RWPE1 (cell line): ENCODE data around the gene OVCH2.
A peak's percentile ranks its signal among the peaks of the same experiment; 100 is the strongest.

Experiments
- CTCF ChIA-PET: fragments of 350-600 bp; sonication (Branson Sonifier 250); formaldehyde crosslinking; extraction: SDS; loops from one replicate; lab custom pipeline; 2021; lab: Yijun Ruan, JAX
- POLR2A ChIA-PET: fragments of 400-600 bp; formaldehyde crosslinking; extraction: SDS; loops from one replicate; lab custom pipeline; 2020; ENCODE audit warnings: antibody characterized with exemption; ENCODE audit not compliant: low non-redundant PET; lab: Yijun Ruan, JAX
- DNase-seq: peaks from one replicate; pipeline ENCODE4 v3.0.0; 2012; ENCODE audit warnings: low spot score
- H3K27ac ChIP-seq: fragments of 450-650 bp; 2 replicates; pipeline ENCODE4 v1.5.1; 2017
- TF ChIP-seq, protein P1 (sequence below): fragments of 450-650 bp; conservative IDR thresholded peaks from 2 replicates; pipeline ENCODE4 v1.5.1; 2017; ENCODE audit warnings: low read depth, mild to moderate bottlenecking

The OVCH2 gene

DNA sequence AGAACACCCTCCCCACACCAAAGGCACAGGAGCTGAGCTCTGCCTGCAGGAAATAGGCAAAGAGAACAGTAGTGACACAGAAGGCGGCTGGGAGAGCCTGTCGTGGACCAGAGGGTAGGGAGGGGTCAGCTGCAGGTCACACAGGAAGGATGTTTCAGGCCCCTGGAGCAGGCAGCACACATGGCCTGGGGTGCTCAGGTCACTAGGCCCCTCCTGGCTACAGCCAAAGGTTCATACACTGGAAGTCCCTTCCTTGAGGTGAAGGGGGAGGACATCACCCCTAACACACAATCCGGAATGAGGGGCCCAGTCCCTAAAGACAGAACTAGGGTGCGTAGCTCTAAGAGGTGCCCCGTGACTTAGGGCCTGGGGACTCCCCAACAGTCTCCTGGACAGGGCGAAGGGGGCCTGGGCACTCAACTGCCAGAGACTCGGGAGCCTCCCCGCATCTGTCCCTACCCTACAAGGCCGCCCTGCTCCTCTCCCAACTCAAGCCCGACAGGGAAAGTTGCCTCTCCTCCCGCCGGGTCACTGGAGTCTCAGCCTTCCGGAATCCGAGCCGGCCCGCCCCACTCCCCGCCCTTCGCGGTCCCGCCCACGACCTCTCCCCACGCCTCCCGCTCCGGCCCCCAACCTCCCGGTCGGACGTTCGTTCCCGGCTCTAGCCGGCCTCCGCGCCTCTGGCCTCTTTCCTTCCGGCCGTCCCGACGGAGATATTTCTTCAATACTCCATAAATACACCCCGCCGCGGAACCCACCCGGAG, 33.1 kb downstream of the OVCH2 start, which contains the start of gene CYB5R2:
CYB5R2 (minus strand) TSS at position 541 of the 764 bp plus-strand sequence. CDS start 675 bp downstream, outside the sequence.
- TF ChIP-seq, protein P1, sequence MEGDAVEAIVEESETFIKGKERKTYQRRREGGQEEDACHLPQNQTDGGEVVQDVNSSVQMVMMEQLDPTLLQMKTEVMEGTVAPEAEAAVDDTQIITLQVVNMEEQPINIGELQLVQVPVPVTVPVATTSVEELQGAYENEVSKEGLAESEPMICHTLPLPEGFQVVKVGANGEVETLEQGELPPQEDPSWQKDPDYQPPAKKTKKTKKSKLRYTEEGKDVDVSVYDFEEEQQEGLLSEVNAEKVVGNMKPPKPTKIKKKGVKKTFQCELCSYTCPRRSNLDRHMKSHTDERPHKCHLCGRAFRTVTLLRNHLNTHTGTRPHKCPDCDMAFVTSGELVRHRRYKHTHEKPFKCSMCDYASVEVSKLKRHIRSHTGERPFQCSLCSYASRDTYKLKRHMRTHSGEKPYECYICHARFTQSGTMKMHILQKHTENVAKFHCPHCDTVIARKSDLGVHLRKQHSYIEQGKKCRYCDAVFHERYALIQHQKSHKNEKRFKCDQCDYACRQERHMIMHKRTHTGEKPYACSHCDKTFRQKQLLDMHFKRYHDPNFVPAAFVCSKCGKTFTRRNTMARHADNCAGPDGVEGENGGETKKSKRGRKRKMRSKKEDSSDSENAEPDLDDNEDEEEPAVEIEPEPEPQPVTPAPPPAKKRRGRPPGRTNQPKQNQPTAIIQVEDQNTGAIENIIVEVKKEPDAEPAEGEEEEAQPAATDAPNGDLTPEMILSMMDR, result no peak
- ChIA-PET CTCF (interaction anchor here (0.6 to 1.5 kb wide), 3 partner anchors 8 to 101 kb away, joined by 3 to 6 read pairs (median 5); no protein-coding TSS in a partner anchor), POLR2A (no interaction called here)
- no peak within 1 kb of the TSS for H3K27ac ChIP-seq
- DNase-seq, result peak; percentile 51

DNA sequence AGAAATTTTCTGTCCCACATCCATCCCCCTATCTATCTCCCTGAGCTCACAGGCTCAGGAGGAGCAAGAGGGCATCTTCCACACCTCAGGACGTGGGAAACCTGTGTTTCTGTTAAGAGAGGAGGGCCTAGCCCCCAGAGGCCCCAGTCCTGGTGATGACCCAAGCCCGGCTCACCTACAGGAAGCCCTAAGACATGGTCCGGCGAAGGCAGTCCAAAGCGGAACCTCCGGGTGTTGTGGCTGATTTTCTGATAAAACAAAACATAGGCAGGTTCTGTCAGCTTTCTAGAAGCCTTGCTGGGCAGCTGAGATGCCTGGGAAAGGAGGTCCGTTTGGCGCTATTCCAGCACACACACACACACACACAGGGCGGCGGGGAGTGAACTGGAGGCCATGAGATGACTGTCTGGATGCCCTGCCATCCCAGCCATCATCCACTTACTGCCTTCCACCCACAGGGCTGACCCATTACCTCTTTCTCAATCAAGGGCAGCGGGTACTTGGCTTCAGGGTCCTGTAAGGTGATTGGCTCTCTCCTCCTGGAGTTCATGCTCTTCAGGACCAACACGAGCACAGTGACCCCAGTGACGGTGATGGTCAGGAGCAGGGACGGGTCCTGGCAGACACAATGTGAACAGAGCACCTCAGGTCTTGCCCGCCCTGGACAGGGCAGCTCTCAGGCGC, 33.9 kb downstream of the OVCH2 start:
- TF ChIP-seq, protein P1, result no peak
- DNase-seq, result no peak
- POLR2A ChIA-PET, result no interaction called here
- H3K27ac ChIP-seq, result no peak overlapping the region
- CTCF ChIA-PET, result interaction anchor here (1.3 to 1.5 kb wide), 2 partner anchors 7 to 101 kb away, joined by 3 to 6 read pairs; no protein-coding TSS in a partner anchor

DNA sequence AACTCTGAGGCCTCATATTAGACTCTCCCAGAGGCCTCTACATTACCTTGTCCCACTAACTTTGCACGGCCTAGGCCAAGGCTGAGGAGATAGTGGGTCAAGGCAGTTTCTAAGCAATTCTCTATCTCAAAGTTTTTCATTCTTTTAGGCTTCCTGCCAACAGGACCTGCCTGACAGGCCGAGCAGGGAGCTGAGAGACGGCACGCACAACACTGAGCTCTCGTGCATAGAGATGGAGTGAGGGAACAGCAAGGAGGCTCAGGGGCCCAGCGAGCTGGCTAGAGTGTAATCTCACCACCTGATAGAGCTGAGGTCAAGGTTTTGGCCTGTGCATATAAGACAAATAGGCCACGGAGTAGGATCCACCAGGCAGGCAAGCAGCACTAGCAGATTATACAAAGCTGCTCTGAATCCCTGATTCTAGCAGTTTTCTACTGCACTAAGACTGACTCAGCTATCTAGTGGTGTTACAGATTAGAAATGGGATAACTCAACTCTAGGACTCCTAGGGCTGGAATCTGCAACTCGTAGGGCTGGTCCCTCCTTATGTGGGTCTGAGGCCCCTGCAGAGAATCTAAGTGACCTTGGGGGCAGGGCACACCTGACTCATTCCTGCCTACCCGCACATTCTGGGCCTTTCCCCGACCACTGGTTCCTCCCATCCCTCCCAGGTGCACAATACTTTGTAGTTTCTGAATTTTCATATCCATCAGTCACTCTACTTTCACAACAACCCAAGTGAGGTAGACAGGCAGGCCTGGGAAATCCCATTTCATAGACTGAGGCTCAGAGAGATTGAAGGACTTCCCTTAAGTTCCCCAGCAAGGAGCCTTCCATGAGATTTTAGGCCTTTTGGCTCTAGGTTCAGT, 34.7 kb downstream of the OVCH2 start:
- CTCF ChIA-PET, result interaction anchor here (0.6 to 1.0 kb wide), 2 partner anchors 15 to 107 kb away, joined by 3 to 4 read pairs; no protein-coding TSS in a partner anchor
- no peak overlapping the region for H3K27ac ChIP-seq
- TF ChIP-seq, protein P1, result no peak
- POLR2A ChIA-PET, result no interaction called here
- no peak for DNase-seq

DNA sequence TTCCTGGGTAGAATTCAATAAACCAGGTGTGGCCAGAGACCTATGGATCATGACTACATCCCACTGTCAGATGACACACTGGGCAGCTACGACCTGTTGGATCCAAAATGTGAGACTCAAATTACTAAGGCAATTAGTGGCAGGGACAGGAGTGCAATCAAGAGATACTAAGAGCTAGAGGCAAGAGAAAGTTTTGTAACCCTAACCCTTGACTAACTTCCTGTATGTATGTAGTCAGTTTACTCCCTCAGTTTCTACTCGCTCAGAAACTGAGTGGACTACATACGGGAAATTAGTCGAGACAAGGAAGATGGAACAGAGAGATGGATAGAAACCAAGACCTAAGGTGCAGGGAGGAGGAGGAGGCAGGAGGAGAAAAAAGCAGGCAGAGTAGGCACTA, 35.6 kb downstream of the OVCH2 start:
- no peak overlapping the region for H3K27ac ChIP-seq
- ChIA-PET CTCF (interaction anchor here (2.4 kb wide), 1 partner anchor 99 kb away, joined by 6 read pairs; no protein-coding TSS in a partner anchor), POLR2A (no interaction called here)
- no peak for DNase-seq
- TF ChIP-seq, protein P1, result no peak

DNA sequence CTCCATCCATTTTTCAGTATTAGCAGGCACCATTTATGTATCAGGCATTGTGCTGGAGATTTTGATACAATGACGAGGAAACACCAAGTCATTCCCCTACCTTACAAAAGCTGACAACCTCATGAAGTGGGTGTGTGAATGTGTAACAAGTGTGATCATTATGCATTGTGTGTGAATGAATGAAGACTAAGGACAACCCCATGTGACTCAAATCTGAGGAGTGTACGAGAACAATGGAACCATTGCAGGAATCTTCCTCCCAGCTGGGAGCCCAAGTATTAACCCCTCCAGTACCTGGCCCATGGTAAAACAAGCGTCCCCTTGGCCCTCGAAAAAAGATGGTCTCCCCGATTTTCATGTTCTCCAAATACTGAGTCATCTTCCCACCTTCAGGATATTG, 37.4 kb downstream of the OVCH2 start:
- POLR2A ChIA-PET, result no interaction called here
- no peak overlapping the region for H3K27ac ChIP-seq
- TF ChIP-seq, protein P1, result no peak
- CTCF ChIA-PET, result interaction anchor here (1.1 to 2.4 kb wide), 2 partner anchors 97 to 156 kb away, joined by 3 to 6 read pairs; no protein-coding TSS in a partner anchor
- no peak for DNase-seq
